GM19239 (cell line): ENCODE results near the gene NAPG.
"Not testable (repeated sequence)": the region's sequence is repeated elsewhere in the genome, so short reads cannot be mapped to it uniquely, and the experiment has no call there.

ENCODE experiments used
- DNase-seq: peaks from one replicate; pipeline ENCODE4 v3.0.0; 2011; ENCODE audit warnings: low spot score; ENCODE audit not compliant: insufficient read length
- FAIRE-seq: peaks from 2 replicates; lab custom pipeline; 2011; peaks lifted over from hg19 to GRCh38; lab: Jason Lieb, UNC

The NAPG gene

GRCh38 chr18:10525697-10526560 lies at the start of gene NAPG:
Gene NAPG, plus strand, starts transcription at chr18:10526027. Its CDS starts 76 bp downstream, at chr18:10526103.
- FAIRE-seq: peak; percentile 97
- DNase-seq: peak; percentile 79

GRCh38 chr18:10476338-10476791 lies 49.5 kb upstream of the NAPG start:
- FAIRE-seq: no peak
- DNase-seq: no peak

GRCh38 chr18:10477121-10477862 lies 48.5 kb upstream of the NAPG start:
- FAIRE-seq: no peak
- DNase-seq: no peak

GRCh38 chr18:10477863-10478260 lies 48.0 kb upstream of the NAPG start:
- FAIRE-seq: no peak

GRCh38 chr18:10481831-10482230 lies 44.0 kb upstream of the NAPG start:
- DNase-seq: no peak
- no peak for FAIRE-seq

More at GRCh38 chr18:10477863-10478260, 48.0 kb upstream of the NAPG start:
- no peak for DNase-seq

- no peak for DNase-seq
- FAIRE-seq: peak; percentile 91
These were observed 43.4 kb upstream of the NAPG start for GRCh38 chr18:10482363-10482984.

GRCh38 chr18:10482985-10483949 lies 42.6 kb upstream of the NAPG start:
- DNase-seq: peak; percentile 41
- no peak for FAIRE-seq

GRCh38 chr18:10485475-10485874 lies 40.4 kb upstream of the NAPG start:
- no peak for DNase-seq
- FAIRE-seq: no peak

- FAIRE-seq (no peak), DNase-seq (no peak)
These were observed 39.5 kb upstream of the NAPG start for GRCh38 chr18:10486362-10486761.

GRCh38 chr18:10487154-10487553 lies 38.7 kb upstream of the NAPG start:
- DNase-seq (no peak), FAIRE-seq (no peak)

- no peak for DNase-seq
- FAIRE-seq: no peak
These were observed 37.8 kb upstream of the NAPG start for GRCh38 chr18:10488017-10488416.

GRCh38 chr18:10490401-10491165 lies 35.2 kb upstream of the NAPG start:
- DNase-seq (peak; percentile 54), FAIRE-seq (peak; percentile 91)

GRCh38 chr18:10495936-10496335 lies 29.9 kb upstream of the NAPG start:
- DNase-seq: no peak
- FAIRE-seq: no peak

- FAIRE-seq (no peak), DNase-seq (no peak)
These were observed 28.5 kb upstream of the NAPG start for GRCh38 chr18:10497206-10497749.

GRCh38 chr18:10499230-10499629 lies 26.6 kb upstream of the NAPG start:
- no peak for FAIRE-seq

GRCh38 chr18:10500038-10500437 lies 25.8 kb upstream of the NAPG start:
- FAIRE-seq (no peak), DNase-seq (no peak)

More at GRCh38 chr18:10499230-10499629, 26.6 kb upstream of the NAPG start:
- DNase-seq: no peak

- FAIRE-seq (no peak), DNase-seq (no peak)
These were observed 21.1 kb upstream of the NAPG start for GRCh38 chr18:10504723-10505122.

- FAIRE-seq, DNase-seq: not testable (repeated sequence)
These were observed 19.9 kb upstream of the NAPG start for GRCh38 chr18:10505892-10506291.

GRCh38 chr18:10508591-10508990 lies 17.2 kb upstream of the NAPG start:
- DNase-seq (no peak), FAIRE-seq (no peak)
